ENCODE data around the gene PADI2. TPM values are rescaled to one million over a fixed set of nuclear protein-coding genes. Genes with fewer than 3 reads are reported as not detected.
A peak's percentile ranks its signal among the peaks of the same experiment; 100 is the strongest.

PADI2 gene
- total RNA-seq, 1 experiment from 2014 or later, result not detected

DNA sequence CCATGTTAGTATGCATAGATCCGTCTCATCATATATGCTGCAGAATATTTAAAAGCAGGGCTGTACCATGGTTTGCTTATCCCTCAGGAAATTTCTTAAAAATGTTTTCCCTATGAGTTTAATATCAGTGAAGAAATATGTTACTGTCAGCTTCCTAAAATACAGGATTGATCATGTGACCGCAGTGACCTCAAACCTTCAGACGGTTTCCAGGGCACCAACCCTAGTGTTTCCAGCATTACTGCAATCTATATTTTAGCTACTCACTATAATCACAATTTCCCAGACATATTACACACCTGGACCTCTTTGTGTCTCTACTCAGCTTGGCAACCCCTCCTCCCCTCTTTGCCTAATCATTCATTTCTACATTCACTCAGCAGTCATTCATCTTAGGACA, 57.8 kb downstream of the PADI2 start:
- no peak overlapping the region for H3K4me3 ChIP-seq
- H3K36me3 ChIP-seq, result no peaks in the 10 kb centered on the region
- H3K9me3 ChIP-seq (replicated peaks), result peaks cover 4% of the 10 kb centered on the region; the same call in 1 of the 2 replicates
- H3K27me3 ChIP-seq (replicated peaks), result no peaks in the 10 kb centered on the region
- 0 out of 2 replicates have a peak overlapping the region, but pooled peaks have one; percentile 34 for H3K27ac ChIP-seq
- no peak for DNase-seq (ENCODE audit: low read depth in 1 of 2, low spot score in 2 of 2)
- H3K4me1 ChIP-seq (replicated peaks), result peaks cover 37% of the 10 kb centered on the region

DNA sequence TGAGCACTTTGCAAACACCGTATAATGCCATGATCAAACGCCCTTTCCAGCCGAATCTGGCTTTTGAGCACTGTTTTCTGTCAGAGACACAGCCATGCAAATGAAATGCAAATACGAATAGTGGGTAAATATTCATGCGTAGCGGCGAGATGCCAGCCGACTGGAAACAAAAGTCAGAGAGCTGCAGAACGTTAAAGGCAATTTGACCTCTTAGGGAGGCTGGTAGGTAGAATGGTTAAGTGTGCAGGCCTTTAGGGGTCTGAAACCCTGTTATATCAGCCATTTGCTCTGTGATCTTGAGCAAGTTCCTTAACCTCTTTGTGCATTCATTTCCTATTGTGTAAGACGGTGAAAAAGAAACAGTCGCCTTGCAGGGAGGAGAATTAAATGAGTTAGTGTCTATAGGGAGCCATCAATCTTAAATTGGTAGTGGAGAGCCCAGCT, 58.9 kb downstream of the PADI2 start:
- Histone ChIP-seq H3K4me3 (no peak overlapping the region), H3K36me3 (no peaks in the 10 kb centered on the region), H3K27me3 (replicated peaks) (no peaks in the 10 kb centered on the region), H3K27ac (no peak overlapping the region), H3K4me1 (replicated peaks) (peaks cover 37% of the 10 kb centered on the region), H3K9me3 (replicated peaks) (peaks cover 4% of the 10 kb centered on the region; the same call in 1 of the 2 replicates)
- DNase-seq (ENCODE audit: low read depth in 1 of 2, low spot score in 2 of 2), result no peak

DNA sequence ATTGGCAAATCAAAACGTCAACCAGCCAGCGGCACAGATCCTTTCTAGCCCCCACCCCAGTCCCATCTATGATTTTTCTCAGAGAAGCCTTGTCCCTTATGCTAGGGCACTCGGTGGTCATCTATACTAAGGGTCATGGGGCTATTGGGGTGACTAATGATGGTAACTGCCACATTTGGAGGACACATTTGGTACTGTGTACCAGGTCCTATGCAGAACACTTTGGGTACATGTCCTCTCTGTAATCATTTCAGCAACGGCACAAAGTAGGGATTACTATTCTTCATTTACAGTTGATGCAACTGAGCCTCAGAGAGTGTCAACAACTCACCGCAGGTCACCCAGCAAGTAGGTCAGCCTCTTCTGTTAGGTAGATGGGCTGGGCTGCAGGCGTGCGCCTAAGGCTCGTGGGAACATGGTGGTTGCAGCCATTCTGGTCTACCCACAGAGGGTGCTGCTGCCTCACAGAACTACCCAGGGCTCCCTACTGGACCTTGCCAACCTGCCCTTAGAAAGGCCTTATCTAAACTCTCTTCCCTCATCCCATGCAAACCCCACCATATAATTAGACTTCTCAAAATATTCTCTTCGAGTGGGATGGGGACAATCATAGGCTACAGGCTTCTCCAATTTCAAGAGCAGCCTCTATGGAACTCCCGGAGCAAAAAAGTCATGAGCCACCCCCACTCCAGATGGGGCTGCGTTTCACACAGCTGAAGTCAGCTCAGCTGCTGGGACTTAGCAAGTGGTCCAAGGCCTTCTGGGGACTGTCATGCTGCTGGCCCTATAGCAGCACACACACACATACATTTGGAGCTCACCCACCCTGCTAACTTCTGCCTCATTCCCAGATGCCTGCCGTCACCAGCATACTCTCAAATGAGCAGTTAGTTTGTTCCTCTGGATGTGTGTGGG, 59.6 kb downstream of the PADI2 start:
- H3K27ac ChIP-seq, result no peak overlapping the region
- no peaks in the 10 kb centered on the region for H3K9me3 ChIP-seq (replicated peaks)
- peaks cover 37% of the 10 kb centered on the region for H3K4me1 ChIP-seq (replicated peaks)
- H3K4me3 ChIP-seq, result no peak overlapping the region
- H3K36me3 ChIP-seq, result no peaks in the 10 kb centered on the region
- peak; percentile 53 to 75 for DNase-seq (ENCODE audit: low read depth in 1 of 2, low spot score in 2 of 2)
- H3K27me3 ChIP-seq (replicated peaks), result no peaks in the 10 kb centered on the region

DNA sequence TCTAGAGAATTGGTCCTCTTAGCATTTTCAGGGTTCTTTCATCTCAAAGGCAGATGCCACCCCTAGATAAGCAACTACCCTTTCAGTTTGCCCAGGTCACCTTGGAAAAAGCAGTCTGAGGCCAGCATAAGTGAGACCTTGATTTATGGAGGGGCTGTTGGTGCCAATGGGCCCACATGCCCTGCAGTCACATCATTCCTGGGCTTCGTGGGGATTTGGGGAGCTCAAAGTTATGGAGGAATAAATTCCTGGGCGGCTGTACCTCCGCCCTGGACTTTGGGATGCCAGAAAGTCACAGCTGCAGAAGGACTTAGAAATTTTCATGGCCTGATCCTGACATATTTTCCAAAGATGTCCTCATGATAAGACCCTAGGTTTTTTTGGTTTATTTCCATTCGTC, 62.7 kb downstream of the PADI2 start:
- Histone ChIP-seq H3K4me1 (replicated peaks) (peaks cover 15% of the 10 kb centered on the region), H3K36me3 (no peaks in the 10 kb centered on the region; the same call in 1 of the 2 replicates), H3K4me3 (no peak overlapping the region), H3K27me3 (replicated peaks) (no peaks in the 10 kb centered on the region), H3K27ac (no peak overlapping the region), H3K9me3 (replicated peaks) (no peaks in the 10 kb centered on the region)
- DNase-seq (ENCODE audit: low read depth in 1 of 2, low spot score in 2 of 2), result no peak

DNA sequence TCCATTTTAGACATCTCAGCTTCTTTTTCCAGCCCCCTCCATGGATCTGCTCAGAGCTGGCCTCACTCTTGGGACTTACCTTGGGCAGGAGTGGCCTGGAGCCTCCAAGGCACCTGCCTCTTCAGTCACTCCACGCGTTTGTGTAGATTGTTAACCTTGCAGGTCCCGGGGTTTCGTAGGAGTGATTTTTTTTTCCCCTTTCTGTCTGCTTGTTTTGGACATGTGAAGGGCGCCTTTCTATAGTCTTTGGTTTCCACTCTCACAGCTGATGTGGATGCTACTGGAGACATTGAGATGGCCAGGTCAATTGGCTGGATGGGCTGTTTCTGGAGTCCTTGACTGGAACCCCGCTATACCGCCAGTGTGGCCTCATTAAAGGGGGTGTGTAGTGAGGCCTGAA, 63.5 kb downstream of the PADI2 start:
- Histone ChIP-seq H3K4me1 (replicated peaks) (peaks cover 14% of the 10 kb centered on the region), H3K27me3 (replicated peaks) (no peaks in the 10 kb centered on the region), H3K4me3 (no peak overlapping the region)

DNA sequence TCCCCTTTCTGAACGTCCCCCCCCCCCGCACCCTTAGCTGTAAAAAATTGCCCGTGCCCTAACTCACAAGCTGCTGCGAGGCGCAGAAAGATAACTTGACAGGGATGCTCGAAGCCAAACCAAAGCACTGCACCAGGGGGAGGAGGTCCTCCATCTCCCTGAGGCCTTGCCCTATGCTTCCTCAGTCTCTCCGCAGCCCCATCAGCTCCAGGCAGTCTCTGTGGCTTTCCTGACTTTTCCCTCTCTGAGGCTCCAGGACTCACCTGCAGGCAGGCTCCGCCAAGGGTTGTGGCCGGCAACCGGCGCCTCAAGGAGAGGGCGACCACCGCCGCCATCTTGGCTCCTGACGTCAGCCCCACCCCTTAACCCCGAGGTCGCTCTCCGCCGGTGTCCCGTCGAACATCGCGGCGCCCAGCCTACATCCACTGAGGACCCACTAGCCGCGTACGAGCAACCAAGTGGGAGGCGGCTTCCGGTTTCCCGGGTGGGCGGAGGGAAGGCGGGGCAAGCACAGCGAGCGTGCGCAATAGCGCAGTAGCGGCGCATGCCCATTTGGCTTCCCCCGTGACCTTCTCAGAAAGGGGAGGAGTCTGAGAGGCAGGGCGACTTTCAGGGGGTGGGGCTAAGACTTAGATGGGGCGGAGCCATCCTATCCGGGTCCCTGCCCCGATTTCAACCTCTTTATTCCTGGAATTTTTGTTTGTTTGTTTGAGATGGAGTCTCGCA, 65.4 kb downstream of the PADI2 start, which contains the start of gene SDHB:
TSS of gene SDHB (minus strand) at position 348 of the 726 bp plus-strand sequence. CDS start at position 335, 13 bp downstream.
- Histone ChIP-seq H3K27ac (0 out of 2 replicates have a peak within 1 kb of the TSS, but pooled peaks have one; percentile 6), H3K4me1 (replicated peaks) (peaks cover 6% of the 10 kb centered on the region; the same call in 1 of the 2 replicates)

More for the DNA sequence above, 63.5 kb downstream of the PADI2 start:
- no peak for DNase-seq (ENCODE audit: low read depth in 1 of 2, low spot score in 2 of 2)
- no peak overlapping the region for H3K27ac ChIP-seq
- peaks cover 6% of the 10 kb centered on the region for H3K36me3 ChIP-seq
- H3K9me3 ChIP-seq (replicated peaks), result no peaks in the 10 kb centered on the region

DNA sequence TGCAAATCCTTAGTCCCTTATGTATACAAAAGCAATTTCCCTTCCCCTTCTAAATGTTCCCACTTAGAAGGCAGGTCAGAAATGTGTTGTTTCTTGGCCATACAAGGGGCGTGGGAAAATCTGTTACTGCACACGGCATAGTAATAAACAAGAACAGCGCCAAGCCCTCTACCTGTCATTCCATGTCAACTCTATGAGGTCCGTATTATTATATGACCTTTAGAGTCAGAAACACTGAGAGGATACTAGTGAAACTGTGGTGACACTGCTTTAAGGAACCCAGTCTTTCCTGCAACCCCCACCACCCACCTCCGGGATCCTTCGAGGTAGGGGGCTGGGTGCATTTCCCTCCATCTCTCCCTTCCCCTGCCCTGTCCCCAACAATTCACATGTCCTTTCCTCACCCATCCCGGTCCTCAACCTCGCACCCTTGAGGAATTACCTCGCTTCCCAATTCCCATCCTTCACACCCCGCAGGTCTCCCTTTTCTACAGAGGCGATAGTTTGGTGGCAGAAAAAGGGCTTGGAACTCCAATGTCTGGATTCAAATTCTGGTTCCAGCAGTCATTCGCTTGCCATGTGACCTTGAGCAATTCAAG, 66.1 kb downstream of the PADI2 start:
- Histone ChIP-seq H3K27ac (no peak overlapping the region), H3K9me3 (replicated peaks) (no peaks in the 10 kb centered on the region), H3K36me3 (peaks cover 19% of the 10 kb centered on the region), H3K4me1 (replicated peaks) (peaks cover 6% of the 10 kb centered on the region; the same call in 1 of the 2 replicates), H3K27me3 (replicated peaks) (no peaks in the 10 kb centered on the region), H3K4me3 (peak overlapping the region; percentile 59)
- DNase-seq (ENCODE audit: low read depth in 1 of 2, low spot score in 2 of 2), result no peak

More for the DNA sequence above, 65.4 kb downstream of the PADI2 start, which contains the start of gene SDHB:
- Histone ChIP-seq H3K4me3 (peak within 1 kb of the TSS; percentile 59), H3K36me3 (peaks cover 18% of the 10 kb centered on the region), H3K27me3 (replicated peaks) (no peaks in the 10 kb centered on the region), H3K9me3 (replicated peaks) (no peaks in the 10 kb centered on the region)
- peak; percentile 99 for DNase-seq (ENCODE audit: low read depth in 1 of 2, low spot score in 2 of 2)

DNA sequence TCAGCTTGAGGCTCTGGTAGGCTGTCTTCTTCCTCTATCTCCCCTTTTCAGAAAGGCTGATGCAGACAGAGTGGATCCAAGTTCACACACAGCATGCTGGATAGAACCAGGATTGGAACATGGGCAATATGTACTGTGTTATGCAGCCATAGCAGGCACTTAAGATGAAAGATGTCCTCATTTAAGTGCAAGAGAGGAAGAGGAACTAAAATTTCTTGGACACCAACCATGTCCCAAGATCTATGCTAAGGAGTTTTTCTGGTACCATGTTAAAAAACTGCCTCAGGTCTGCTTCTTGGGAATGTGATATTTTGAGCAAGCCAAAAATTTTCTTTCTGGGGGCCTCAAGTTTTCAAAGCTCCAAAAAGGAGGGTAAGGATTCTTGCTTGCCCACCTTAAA, 66.6 kb downstream of the PADI2 start:
- no peak overlapping the region for H3K27ac ChIP-seq
- DNase-seq (ENCODE audit: low read depth in 1 of 2, low spot score in 2 of 2), result no peak
- H3K9me3 ChIP-seq (replicated peaks), result no peaks in the 10 kb centered on the region
- H3K36me3 ChIP-seq, result peaks cover 23% of the 10 kb centered on the region
- peaks cover 6% of the 10 kb centered on the region; the same call in 1 of the 2 replicates for H3K4me1 ChIP-seq (replicated peaks)
- no peaks in the 10 kb centered on the region for H3K27me3 ChIP-seq (replicated peaks)
- H3K4me3 ChIP-seq, result peak overlapping the region; percentile 59; the same call in 1 of the 2 replicates

DNA sequence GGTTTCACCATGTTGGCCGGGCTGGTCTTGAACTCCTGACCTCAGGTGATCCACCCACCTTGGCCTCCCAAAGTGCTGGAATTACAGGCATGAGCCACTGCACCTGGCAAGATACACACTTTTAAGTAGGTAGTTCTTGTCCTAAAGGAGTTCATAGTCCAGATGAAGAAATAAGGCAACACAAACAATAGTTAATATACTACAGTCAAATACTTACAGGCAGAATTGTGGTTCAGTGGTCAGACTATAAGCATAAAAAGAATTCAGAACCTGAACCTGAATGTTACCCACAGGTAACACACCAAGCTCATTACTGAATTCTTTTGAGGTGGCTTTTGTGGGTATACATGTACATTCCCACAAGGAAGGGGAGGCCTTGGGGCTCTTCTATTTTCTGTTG, 67.2 kb downstream of the PADI2 start:
- H3K4me3 ChIP-seq, result no peak overlapping the region
- no peaks in the 10 kb centered on the region for H3K27me3 ChIP-seq (replicated peaks)
- peaks cover 6% of the 10 kb centered on the region; the same call in 1 of the 2 replicates for H3K4me1 ChIP-seq (replicated peaks)
- no peaks in the 10 kb centered on the region for H3K9me3 ChIP-seq (replicated peaks)
- H3K27ac ChIP-seq, result no peak overlapping the region
- DNase-seq (ENCODE audit: low read depth in 1 of 2, low spot score in 2 of 2), result no peak
- peaks cover 23% of the 10 kb centered on the region for H3K36me3 ChIP-seq

DNA sequence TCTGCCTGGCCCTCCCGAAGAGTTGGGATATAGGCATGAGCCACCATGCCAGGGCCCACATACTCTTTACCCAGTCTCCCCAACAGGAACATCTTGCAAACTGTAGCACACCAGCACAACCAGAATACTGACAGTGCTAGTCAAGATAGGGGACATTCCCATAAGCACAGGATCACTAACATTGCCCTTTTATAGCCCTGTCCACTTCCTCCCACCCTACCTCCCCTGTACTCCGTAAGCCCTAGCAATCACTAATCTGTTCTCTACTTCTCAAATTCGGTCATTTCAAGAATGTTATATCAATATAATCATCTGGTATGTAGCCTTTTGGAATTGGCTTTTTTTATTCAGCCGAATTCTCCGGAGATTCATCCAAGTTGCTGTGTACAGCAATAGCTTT, 71.3 kb downstream of the PADI2 start:
- no peak overlapping the region for H3K27ac ChIP-seq
- no peaks in the 10 kb centered on the region for H3K9me3 ChIP-seq (replicated peaks)
- peaks cover 4% of the 10 kb centered on the region; the same call in 1 of the 2 replicates for H3K4me1 ChIP-seq (replicated peaks)
- no peak for DNase-seq (ENCODE audit: low read depth in 1 of 2, low spot score in 2 of 2)
- peaks cover 45% of the 10 kb centered on the region for H3K36me3 ChIP-seq
- H3K4me3 ChIP-seq, result no peak overlapping the region
- no peaks in the 10 kb centered on the region for H3K27me3 ChIP-seq (replicated peaks)

DNA sequence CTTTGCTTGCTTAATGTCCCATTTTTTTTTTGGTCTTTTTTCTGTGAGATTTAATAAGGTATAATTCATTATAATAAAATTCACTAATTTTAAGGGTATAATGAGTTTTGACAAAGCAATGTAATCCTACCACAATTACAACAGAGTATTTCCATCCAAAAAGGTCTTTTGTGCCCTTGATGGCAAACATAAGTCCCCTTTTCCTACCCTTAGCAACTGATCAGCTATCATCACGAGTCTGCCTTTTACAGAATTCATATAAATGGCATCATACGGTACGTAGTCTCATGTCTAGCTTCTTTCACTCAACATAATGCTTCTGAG, 73.0 kb downstream of the PADI2 start:
- H3K27ac ChIP-seq, result no peak overlapping the region
- H3K9me3 ChIP-seq (replicated peaks), result no peaks in the 10 kb centered on the region
- no peak overlapping the region for H3K4me3 ChIP-seq
- H3K36me3 ChIP-seq, result peaks cover 55% of the 10 kb centered on the region
- no peak for DNase-seq (ENCODE audit: low read depth in 1 of 2, low spot score in 2 of 2)
- H3K4me1 ChIP-seq (replicated peaks), result no peaks in the 10 kb centered on the region
- H3K27me3 ChIP-seq (replicated peaks), result no peaks in the 10 kb centered on the region

DNA sequence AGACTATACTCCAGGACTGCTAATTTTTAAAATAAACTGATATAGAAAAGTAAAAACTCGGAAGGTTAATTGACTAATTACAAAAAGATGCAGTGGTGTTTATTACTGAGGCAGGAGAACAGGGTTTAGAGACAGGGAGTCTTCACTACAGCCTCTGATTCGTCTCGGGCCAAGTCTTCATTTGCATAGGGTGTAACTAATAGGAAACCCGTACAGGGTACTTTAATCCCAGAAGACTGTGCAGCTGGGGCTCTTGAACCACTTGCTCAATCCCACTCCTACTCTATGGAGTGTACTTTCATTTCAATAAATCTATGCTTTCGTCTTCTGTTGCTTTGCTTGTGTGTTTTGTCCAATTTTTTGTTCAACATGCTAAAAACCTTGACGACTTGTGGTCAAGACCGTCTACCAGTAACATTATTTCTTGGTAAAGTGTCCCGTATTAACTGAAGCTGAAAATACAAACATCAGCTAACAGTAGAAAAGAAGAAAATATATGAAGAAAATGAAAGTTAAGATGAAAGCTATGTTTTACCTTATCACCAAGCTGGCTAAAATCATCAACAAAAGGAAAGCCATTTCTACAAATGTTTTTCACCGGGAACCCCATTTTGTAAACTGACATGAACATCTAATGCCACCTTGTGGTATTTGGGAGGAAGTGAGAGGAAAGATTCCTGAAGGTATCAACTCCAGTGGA, 73.5 kb downstream of the PADI2 start:
- Histone ChIP-seq H3K27me3 (replicated peaks) (no peaks in the 10 kb centered on the region), H3K9me3 (replicated peaks) (no peaks in the 10 kb centered on the region), H3K4me1 (replicated peaks) (no peaks in the 10 kb centered on the region), H3K4me3 (no peak overlapping the region), H3K27ac (no peak overlapping the region), H3K36me3 (peaks cover 56% of the 10 kb centered on the region)
- DNase-seq (ENCODE audit: low read depth in 1 of 2, low spot score in 2 of 2), result peak in 1 of 2 experiments; percentile 32

DNA sequence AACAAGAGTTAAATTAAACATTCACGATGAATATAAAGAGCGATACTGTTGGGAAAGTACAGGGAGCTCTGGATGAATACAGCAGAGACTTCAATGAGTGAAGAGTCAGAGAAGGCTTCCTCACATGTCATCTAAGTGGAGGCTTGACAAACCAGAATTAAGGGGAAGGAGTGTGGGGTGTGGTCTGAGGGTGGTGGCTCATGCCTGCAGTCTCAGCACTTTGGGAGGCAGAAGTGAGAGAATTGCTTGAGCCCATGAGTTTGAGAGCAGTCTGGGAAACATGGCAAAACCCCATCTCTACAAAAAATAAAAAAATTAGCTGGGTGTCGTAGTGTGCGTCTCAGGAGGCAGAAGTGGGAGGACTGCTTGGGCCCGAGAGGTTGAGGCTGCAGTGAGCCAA, 74.1 kb downstream of the PADI2 start:
- peaks cover 54% of the 10 kb centered on the region for H3K36me3 ChIP-seq
- no peaks in the 10 kb centered on the region for H3K4me1 ChIP-seq (replicated peaks)
- DNase-seq (ENCODE audit: low read depth in 1 of 2, low spot score in 2 of 2), result no peak
- H3K27me3 ChIP-seq (replicated peaks), result no peaks in the 10 kb centered on the region
- H3K9me3 ChIP-seq (replicated peaks), result no peaks in the 10 kb centered on the region
- no peak overlapping the region for H3K27ac ChIP-seq
- no peak overlapping the region for H3K4me3 ChIP-seq
